SU-DHL-6 (cell line): ENCODE measurements around the gene C6orf15.

ENCODE experiments used
- CTCF ChIP-seq: fragments of 200-600 bp; sonication (generic); IDR thresholded peaks from one replicate; pipeline ENCODE4 v1.5.1; 2017; ENCODE audit warnings: antibody characterized with exemption, mild to moderate bottlenecking, low read length, moderate library complexity; ENCODE audit not compliant: insufficient read depth, poor library complexity, severe bottlenecking
- EZH2phosphoT487 ChIP-seq: fragments of 200-600 bp; sonication (generic), shearing (Covaris generic); conservative IDR thresholded peaks from 2 replicates; pipeline ENCODE4 v1.6.1; 2018; ENCODE audit warnings: mild to moderate bottlenecking, antibody characterized with exemption, low read length, moderate library complexity, mixed read lengths

- TF ChIP-seq CTCF (no peak), EZH2phosphoT487 (no peak)
These were observed 32.1 kb upstream of the C6orf15 start for GRCh38 chr6:31144296-31144969.
